SH-SY5Y (cell line): ENCODE data around the gene MRC1.

Experiments used
- GATA2 ChIP-seq: IDR thresholded peaks from 2 replicates; pipeline ENCODE4 v1.6.1; 2011; ENCODE audit warnings: mild to moderate bottlenecking, low read depth, low read length
- GATA3 ChIP-seq: IDR thresholded peaks from 2 replicates; pipeline ENCODE4 v1.6.1; 2011; ENCODE audit warnings: low read depth, mild to moderate bottlenecking, low read length, moderate library complexity

DNA sequence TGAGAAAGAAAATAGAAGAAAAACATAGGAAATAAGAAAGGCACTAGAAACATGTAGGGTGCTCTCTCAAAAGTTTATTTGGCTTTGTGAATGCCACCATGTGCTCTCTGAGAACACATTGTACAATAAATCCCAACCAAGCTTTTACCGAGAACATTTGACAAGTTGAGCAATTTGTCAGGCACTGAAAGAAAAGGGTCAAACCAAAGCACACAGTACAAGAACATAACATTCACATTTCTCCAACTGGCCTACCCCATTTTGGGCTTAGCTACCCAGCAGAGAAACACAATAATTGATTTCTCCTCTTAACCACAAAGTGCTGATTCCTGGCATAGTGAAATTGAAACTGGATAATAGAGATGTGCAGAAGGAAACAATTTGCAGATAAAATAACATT is 73.4 kb downstream of the MRC1 start:
- TF ChIP-seq GATA2, result no peak
- TF ChIP-seq GATA3, result no peak
